ENCODE measurements around the gene RASAL3.

GRCh38 chr19:15439078-15439799 is 25.1 kb downstream of the RASAL3 start:
- TF ChIP-seq CTCF (IDR thresholded peaks at IDR 0.05) (no peak), POLR2A (IDR thresholded peaks at IDR 0.05) (no peak)
